Stimulated activated CD8-positive, alpha-beta memory T cell treated with anti-CD3 and anti-CD28 coated beads, Interleukin-7, amount 100 ng/mL, for 48 hours (primary cell): ENCODE measurements around the gene TNFRSF14.

Source experiments
- DNase-seq, 2 donors: peaks; one replicate each; pipeline ENCODE4 v3.0.0-alpha.2; 2020; ENCODE audit warnings: low read depth in 1 of 2; ENCODE audit errors: extremely low read depth in 1 of 2

TNFRSF14 gene

DNA sequence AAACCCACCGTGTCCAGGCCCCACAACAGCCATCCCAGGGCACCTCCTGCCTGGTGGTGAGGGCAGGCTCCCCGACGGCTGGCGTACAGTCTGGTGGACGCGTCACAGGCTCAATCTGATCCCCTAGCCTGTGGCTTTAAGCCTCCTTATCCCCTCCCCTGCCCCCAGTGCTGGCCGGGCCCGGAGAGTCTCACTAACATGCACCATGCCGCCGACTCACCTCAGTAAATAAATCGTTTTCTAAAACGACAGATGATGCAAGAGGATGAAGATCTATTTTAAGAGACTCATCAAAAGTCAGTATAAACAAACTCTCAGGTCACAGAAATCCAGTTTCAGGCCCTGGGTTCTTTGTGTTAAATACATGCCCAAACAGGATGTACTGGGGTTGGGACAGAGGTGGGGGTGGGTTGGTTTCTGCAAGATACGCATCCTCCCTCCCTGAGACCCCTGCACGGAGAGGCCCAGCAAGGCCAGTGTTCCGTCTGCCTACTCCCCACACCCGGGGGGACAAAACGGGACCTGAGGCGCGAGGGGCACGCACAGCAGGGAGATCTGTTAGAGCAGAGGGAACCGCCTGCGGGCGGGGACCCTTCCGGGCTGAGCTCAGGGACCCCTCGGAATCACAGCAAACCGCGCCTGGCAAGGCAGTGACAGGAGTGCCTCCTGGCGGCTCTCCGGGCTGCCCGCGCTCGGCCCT lies 32.8 kb upstream of the TNFRSF14 start:
- DNase-seq: no peak

DNA sequence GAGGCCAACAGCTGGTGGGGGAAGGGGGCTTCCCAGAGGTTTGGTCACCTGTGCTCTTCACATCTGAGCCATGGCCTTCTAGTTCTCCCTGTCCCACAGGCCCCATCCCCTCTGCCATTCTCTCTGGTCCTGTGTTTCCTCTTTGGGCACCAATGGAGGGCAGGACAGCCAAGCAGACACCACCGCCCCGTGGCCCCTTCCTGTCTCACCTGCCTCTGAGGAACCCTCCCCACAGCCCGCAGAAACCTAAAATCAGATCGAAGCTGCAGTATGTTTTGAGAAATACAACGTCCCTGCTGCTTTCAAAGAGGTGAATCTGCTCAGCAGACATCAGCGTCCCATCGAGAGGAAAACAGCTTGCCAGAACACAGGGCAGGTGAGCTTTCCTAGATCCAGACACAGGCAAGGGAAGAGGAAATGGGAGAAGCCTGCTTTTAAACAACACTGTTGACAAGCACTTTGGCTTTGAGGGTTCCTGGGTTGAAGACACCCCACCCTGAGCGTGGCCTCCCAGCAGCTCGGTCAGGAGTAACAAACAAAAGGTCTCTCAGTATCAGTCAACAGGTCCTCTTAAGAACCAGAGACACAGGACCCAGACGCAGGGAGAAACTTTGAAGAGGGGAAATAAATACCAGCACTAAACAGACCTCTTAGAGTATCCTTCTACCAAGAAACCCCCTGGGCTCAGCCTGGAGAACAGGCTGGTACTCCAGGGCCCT lies 32.1 kb upstream of the TNFRSF14 start:
- peak in 1 of 2 donors; percentile 23 for DNase-seq

DNA sequence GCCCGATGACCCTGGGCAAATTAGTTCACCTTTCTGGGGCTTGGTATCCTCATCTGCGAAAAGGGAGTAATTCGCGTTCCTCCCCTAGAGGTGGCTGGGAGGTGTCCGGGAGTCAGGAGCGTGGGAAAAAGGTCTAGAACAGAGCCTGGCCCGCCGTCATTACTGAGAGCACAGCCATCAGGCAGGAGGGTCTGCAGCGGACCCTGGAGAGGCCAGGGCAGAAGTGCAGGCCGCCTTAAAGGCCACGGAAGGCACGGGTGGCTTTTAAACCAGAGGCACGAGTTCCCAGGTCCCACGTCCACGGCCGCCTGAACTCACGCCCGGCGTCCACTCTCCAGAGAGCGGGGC lies 30.6 kb upstream of the TNFRSF14 start:
- DNase-seq: no peak

DNA sequence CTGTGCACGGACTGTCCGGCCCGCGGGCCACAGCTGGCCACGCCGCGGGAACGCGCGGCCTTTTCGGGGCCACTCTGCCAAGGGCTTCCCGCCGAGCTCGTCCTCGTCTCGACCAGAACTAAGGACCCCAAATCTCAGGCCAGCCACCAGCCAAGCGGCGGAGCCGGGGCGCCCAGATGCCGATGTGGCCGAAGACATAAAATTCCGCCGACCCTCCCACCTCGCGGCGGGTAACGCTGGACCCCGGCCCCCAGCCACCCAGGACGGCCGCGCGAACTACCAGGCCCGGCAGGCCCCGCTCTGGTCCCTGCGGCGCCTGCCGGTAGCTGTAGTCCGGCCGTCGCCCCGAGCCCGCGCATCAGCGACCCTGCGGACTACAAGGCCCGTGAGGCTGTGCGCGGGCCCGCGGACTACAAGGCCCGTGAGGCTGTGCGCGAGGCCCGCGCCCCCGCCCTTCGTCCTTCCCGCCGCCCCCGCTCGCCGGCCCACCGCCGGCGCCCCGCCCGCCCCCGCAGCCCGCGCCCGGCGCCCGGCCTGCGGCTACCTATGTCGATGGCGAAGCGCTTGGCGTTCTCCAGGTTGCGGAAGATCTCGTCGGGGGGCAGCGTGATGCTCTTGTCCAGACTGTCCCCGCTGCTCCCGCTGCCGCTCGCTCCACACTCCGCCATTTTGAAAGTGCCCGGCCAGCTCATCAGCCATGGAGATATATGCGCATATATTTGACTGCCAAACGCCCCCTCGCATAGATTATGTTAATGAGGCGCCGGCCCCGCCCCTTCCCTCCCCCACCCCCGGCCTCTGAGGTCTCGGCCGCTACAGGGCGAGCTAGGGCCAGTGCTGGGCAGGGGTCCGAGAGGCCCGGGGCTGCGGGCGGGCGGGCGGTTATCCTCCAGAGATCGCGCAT lies 30.0 kb upstream of the TNFRSF14 start, which contains the start of gene PANK4:
PANK4 (minus strand) TSS at position 677 of the 904 bp plus-strand sequence; CDS start at position 668, 9 bp downstream.
- DNase-seq: peak; percentile 85 to 87

DNA sequence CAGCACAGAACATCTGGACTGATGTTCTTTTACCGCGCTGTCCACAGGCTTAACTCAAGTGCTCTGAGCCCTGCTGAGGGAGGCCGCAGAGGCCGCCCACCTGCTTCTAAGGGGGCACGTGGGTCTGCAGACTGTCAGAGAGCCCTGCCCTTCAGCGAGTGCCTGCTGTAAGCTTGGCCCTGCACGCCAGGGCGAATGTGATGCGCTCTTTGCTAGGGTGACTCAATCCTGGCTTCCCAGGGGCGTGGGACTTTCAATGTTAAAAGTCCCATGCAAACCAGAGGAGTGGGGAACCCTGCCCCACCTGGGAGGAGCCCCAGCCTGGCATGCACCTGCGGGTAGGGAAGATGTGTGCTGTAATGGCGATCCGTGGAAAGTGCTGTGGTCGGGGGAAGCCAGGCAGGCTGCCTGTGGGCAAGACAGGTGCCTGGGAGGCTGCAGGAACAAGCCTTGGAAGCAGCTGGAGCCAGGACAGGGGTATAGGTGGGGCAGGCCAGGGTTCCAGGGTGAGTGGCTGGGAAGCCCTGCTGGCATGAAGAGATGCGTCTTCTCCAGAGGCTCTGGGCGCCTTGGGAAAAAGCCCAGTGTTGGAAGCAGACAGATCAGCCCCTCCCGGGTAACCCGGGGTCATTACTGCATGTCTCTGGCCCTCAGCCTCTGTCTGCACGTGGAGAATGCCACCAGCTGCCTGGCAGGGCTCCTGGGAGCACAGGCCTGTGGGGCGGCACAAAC lies 29.2 kb upstream of the TNFRSF14 start:
- DNase-seq: peak; percentile 41 to 72

DNA sequence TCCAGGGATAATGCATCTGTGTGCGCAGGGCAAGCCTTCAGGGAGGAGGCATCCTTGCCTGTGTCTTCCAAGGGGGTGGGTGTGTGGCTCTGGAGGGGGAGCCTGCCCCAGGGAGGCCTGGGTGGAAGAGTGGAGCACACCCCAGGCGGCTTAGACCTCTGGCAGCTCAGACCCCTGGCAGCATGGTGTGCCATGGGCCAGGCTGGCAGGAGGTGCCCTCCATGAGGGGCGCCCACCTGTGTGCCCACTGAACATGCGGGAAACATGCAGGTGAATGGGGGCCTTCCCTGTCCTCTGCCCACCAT lies 28.7 kb upstream of the TNFRSF14 start:
- DNase-seq: no peak

DNA sequence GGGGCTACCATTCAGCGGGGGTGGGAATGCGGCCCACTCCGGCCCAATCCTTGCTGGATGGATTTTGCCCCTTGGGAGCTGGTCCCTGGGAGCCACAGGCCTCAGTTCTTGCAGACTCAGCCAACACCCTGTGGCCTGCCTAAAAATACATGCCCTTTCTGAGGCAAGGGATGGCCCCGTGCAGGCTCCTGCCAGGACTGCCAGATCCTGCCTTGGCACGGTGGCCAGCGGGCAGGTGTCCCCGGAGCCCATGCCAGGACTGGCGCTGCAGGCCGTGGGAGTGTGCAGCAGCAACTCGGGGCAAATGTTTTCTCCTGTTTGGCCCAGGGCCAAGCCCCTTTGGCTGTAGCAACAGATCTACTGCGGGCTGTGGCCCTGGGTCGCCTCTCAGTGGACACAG lies 28.2 kb upstream of the TNFRSF14 start:
- DNase-seq: no peak

DNA sequence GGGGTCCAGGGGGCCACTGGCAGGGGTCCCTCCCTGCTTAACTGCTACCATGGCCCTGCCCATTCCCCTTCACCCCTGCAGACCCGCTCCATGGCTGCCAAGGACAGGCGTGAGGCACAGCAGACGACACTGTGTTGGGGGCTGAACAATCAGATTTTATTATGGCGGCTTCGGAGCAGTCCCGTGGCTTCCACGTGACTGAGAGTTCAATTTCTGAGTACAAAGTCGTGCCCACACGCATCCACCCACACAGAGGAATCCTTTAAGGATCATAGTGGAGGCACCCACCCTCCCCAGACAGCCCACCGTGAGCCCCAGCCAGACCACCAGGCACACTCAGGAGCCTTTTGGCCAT lies 27.6 kb upstream of the TNFRSF14 start:
- DNase-seq: no peak

DNA sequence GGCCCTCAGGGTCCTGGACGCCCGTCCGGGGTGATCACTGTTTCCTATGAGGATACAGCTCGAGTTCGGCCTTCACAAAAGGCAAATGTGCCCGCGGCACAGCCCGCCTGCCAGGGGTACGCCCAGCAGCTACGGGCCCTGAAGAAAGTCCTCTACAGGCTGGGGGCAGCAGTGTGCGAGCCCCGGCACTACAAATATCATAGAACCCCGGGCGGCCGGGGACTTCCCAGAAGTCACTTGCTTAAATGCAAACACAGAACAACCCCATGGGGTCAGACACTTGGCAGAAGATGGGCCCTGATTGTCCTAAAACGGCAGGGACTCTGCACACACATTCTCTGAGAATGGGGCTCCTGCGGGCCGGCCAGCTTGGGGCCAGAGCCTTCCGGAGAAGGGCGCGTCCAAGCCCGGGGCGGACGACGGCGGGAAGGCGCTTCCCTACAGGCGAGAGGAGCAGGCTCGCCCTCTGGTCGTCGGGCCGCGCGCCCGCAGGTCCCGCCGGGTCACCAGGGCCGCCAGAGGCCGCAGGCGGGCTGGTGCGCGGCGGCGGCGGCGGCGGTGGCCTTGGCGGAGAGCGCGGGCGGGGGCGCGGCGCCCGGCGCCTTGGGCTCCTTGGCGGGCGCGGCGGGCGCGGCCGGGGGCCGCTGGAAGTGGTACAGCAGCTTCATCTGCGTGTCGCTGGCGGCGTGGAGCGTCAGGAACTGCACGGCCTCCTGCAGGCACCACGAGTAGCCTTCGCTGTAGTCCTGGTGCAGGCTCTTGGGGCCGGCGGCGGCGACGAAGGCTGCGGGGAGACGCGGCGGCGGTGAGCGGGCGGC lies 27.0 kb upstream of the TNFRSF14 start:
- DNase-seq: no peak

DNA sequence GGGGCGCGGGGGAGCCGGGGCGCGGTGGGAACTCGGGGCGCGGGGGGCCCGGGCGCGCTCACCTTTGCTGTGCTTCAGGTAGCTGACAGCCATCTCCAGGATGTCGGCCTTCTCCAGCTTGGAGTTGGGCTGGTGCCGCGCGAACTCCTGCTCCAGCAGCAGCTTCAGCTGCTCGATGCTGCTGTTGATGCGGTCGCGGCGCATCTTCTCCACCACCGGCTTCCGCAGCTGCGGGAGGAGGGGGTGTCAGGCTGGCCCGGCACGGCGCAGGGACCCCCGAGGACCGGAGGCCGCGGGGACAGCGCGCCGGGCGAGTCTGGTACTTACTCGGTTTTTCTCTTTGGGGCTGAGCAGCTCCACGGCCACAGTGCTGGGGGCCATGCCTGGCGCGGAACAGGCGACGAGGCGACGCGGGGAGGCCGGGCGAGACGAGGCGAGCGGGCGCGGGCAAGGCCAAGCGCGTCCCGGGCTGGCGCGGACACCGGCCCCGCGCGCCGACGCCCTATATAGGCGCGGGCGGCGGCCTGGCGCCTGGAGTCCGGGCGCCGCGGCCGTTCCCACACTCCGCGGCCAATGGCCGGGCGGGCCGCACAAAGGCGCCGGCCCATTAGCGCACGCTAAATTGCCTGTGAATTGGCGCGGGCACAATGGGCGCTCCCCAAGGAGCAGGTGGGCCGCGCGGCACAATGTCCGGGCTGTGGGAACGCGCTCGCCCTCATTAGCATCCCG lies 26.2 kb upstream of the TNFRSF14 start, which contains the start of gene HES5:
HES5 (minus strand) TSS at position 480 of the 729 bp plus-strand sequence; CDS start at position 381, 99 bp downstream.
- DNase-seq: no peak

DNA sequence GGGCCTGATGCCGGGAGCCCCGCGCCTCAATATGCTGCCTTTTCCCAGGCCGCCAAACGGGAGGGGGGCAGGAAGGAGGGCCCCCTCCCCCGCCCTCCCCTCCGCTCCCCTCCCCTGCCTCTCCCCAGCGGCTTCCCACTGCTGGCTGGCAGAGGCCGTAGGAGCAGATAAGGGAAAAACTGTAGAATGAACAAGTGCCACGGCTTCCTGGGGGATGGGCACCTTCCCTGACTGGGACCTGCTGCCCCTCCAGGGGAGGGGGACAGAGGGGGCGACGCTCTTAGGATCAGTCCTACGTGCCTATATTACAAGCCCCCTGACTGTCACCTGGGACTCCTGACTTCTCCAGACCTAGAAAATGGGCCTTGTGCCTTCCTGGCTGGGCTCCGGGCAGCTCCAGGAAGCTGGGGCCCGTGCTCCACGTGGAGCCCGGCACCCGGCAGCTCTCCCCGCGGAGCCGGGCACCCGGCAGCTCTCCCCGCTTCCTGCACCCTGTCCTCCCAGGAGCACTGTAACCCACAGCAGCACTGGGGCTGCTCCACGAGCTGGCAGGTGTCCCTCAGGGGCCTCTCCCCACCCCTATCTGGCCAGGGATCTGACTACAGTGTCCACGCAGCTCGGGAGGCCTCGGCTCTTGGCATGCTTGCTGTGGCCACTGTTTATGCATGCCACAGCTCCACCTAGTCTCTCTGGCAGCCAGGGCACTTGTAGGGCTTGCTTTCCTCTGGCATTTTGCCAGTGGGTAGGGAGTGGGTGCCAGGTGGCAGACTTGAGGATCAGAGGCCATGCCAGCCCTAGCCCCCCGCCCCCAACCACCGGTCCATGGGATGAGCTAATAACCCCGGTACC lies 25.4 kb upstream of the TNFRSF14 start:
- DNase-seq: no peak

DNA sequence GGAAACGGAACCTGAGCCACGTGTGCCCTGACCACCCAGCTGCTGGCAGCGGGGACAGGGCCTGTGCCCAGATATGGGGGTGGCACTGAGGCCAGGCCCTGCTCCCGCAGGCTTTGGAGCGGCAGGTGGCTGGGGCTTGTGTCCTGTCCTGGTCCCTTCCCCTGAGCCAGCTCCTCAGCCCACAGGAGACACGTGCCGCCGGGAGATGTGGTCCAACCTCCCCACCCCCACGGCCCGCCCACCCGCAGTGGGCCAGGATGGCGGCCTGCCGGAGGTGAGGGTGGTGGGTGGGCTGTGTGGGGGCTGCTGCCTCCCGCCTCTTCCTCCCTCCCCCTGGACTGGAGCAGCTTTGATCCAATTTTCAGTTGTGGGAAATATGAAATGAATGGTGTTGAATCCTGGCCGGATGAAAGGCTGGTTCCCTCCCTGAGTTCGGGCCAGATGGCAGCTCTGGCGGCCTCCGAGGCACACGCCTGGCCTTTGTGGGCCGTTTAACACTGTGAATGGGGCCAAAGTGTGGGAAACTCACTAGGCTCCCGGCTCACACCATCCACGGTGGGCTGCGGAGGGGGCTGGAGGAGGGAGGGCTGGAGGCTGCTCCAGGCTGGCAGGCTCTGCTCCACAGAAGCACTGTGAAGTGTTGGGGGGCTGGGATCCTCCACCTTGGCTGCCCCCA lies 23.5 kb upstream of the TNFRSF14 start:
- DNase-seq: no peak

DNA sequence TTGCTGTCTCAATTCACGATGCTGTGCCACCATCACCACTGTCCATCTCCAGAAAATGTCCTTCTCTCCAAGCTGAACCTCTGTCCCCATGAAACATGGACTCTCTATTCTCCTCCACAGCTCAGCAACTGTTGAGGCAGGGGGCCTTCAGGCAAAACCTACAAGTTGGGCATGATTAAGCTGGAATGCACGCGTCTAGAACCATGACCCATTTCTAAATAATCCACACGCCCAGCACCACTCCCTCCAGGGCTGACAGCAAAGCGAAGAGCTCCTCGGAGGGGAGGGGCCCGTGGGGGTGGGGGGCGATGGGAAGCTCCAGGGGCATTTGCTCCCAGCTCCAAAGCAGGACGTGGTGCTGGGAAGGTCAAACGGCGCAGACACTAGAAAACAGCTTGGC lies 22.8 kb upstream of the TNFRSF14 start:
- no peak for DNase-seq

DNA sequence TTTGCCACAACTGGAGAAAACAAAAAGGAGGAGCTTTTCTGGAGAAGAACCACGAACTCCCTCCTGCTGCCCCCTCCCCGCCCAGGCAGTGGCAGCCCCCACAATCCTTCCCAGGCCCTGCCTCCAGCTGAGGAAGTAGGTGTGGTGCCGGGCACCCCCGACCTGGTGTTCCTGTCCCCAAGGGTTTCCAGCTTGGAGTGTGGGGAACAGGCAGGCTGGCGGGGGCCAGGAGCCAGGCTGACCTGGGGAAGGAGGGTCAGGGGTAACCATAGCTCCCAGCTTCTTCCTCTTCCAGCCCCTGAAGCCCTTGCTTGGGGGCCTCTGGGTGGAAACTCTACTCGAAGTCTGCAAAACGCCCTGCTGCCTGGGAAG lies 21.9 kb upstream of the TNFRSF14 start:
- no peak for DNase-seq

DNA sequence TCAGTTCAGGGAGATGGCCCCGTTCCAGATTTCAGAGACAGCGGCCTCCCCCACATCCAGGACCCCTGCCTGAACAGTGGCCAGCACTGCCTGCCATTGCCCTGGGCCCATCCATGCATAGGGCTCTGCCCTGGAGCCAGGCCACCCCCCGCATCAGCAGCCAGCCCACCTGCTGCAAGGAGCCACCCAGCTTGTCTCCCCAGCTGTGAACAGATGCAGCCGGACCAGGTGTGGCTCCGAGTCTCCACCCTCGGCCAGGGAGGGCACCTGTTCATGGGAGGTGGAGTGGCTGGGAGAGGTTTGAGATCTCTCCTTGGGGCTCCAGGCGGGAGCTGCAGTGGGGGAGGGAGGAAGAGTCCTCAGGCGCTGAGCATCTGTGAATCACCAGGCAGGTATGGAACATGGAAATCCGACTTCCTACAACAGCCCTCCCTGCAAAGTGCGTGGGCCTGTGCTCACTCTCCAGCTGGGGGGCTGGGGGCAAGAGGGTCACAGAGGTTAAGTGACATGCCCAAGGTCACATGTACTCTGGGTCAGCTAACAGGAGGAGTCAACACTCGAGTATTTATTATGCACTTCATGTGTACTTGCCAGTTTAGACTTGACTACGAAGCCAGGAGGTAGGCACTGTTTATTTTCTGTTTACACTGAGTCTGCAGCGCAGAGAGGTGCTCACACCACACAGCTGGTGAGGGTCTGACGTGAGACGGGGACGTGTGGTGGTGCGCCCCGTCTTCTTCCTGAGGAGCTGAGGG lies 21.3 kb upstream of the TNFRSF14 start:
- no peak for DNase-seq

DNA sequence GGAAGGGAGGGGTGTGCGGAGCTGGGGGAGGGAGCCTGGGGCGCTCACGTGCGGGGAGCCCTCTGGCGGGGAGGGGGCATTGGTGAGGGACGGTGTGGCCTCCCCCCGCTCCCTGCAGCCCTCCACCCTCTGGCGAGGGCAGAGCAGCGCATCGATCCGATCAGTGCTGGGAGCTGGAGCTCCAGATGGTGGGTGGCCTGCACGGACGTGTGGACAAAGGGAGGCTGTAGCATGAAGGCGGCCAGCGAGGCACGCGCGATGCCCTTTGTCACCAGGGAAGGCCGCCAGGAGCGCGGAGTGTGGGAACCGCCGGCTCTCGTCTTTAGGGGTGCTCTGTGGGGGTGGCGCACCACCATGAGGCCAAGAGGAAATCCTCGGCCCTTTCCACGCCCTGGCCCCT lies 20.7 kb upstream of the TNFRSF14 start:
- no peak for DNase-seq

DNA sequence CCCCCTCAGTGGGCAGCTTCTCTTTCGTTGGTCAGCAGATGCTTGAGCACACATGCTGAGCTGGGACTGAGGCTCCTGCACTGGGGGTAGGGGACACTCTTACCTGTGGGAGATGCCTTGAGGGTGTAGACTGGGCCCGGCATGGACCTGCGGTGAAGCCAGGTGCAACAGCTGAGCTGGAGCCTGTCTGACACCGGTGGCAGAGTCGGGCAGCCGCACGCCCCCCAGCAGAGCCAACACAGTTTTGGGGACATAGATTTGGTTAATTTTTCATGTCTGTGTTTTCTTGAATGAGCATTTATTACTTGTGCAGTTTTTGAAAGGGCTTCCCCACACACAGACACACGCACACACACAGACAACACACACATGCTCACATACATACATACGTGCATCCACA lies 20.2 kb upstream of the TNFRSF14 start:
- DNase-seq: no peak

DNA sequence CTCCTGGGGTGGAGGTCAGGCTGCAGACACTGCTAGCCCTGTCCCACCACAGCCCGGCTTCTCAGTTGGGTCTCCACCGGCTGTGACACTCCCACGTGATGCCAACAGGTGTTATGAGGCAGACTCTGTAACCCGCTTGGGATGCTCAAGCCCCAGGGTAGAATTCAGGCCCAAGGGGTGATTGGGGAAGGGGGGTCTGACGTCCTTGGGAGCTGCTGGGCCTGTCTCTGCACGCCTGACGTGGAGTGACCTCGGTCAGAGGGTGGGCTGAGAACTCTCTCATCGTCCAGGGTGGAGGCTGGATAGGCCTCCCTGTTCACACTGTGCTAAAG lies 18.4 kb upstream of the TNFRSF14 start:
- no peak for DNase-seq
